Femur (tissue), 1 donor: Measurements from ENCODE around the gene LRRC25.

Experiments
- DNase-seq: peaks from one replicate; pipeline ENCODE4 v3.0.0-alpha.2; 2017

Gene LRRC25

GRCh38 chr19:18435842-18436670 is 38.6 kb upstream of the LRRC25 start:
- DNase-seq, result peak; percentile 44

GRCh38 chr19:18435178-18435841 is 37.9 kb upstream of the LRRC25 start:
- peak; percentile 43 for DNase-seq

DNA sequence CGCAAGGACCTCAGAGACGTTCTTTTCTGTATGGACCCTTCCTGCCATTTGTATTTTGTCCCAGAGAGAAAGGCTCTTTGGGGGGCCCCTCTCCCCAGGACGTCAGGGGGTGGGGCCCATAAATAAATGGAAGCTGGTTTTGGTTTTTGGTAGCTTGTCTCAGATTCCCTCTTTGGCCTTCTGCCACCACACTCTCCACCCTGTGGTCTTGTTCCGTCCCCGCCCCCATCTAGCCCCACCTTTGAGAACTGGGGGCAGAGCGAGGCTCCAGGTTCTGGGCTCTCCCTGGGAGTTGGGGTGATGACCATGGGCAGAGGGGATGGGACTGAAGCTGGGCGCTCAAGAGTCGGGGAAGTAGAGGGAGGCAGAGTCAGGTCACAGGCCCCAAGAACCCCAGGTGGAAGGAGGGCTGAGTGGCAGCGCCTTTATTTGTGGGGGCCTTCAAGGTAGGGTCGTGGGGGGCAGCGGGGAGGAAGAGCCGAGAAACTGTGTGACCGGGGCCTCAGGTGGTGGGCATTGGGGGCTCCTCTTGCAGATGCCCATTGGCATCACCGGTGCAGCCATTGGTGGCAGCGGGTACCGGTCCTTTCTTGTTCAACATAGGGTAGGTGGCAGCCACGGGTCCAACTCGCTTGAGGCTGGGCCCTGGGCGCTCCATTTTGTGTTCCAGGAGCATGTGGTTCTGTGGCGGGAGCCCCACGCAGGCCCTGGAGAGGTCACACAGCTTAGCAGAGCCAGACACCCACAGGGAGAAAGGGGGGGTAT is 37.2 kb upstream of the LRRC25 start:
- peak; percentile 39 for DNase-seq

GRCh38 chr19:18433735-18434398 is 36.4 kb upstream of the LRRC25 start:
- peak; percentile 57 for DNase-seq

DNA sequence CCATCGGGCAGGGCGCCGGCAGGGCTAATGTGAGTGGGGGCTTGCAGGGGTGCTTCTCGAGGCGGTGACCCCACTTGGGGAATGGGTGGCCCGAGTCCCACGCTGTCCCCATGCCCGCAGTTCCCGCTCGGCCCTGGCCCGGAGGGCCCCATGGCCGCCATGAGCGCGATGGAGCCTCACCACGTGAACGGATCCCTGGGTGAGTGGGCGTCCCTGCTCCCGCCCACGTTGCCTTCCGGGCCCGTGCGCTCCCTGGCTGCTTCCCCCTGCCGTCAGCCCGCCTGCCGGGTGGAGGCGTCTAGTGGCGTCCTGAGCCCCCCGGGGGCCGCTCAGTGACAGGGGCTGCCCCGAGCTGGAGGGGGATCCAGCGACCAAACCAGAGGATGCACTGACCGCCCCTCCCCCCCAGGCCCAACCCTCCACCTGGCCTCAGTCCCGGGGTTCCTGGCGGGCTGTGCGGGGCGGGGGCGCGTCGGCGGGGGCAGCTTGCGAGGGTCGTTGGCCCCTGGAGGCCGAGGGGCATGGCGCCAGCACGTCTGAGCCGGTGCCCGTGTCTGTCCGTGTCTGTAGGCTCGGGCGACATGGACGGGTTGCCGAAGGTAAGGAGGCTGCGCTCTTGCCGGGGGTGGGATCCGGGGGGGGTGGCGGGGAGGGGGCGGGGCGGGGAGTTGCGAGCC is 35.7 kb upstream of the LRRC25 start:
- DNase-seq, result peak; percentile 73

DNA sequence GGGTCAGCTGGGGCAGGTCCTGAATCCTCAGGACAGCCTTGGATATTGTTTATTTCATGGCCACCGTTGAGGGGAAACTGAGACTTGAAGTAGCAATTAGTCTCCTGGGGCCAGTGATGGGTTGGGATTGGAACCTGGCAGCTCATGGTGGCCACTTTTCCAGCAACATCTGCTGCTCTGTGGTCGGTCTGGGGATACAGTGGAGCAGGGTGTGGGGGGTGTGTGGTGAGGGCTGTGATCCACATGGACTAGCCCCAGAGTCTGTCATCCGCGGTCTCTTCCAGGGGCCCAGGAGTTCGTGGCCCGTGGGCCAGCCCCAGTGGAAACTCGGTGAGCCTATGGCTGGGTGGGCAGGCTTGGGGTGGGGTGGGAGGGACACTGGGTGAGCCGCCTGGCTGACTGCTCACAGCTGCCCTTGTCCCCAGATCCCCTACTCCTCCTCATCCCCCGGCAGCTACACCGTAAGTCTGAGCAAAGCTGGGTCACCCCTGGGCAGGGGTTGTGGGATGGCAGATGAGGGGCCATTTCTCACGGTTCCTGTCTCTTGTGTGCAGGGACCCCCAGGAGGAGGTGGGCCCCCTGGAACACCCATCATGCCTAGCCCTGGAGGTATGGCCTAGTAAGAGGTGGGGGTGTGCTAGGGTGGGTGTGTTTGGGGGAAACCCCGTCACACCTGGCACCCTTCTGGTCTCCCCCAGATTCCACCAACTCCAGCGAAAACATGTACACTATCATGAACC is 35.0 kb upstream of the LRRC25 start:
- DNase-seq, result peak; percentile 59

- peak; percentile 45 for DNase-seq
Observed at GRCh38 chr19:18431351-18432197, 34.2 kb upstream of the LRRC25 start.

- DNase-seq, result peak; percentile 48
Observed at GRCh38 chr19:18430417-18431144, 33.2 kb upstream of the LRRC25 start.

GRCh38 chr19:18429717-18430416 is 32.4 kb upstream of the LRRC25 start:
- DNase-seq, result peak; percentile 50

DNA sequence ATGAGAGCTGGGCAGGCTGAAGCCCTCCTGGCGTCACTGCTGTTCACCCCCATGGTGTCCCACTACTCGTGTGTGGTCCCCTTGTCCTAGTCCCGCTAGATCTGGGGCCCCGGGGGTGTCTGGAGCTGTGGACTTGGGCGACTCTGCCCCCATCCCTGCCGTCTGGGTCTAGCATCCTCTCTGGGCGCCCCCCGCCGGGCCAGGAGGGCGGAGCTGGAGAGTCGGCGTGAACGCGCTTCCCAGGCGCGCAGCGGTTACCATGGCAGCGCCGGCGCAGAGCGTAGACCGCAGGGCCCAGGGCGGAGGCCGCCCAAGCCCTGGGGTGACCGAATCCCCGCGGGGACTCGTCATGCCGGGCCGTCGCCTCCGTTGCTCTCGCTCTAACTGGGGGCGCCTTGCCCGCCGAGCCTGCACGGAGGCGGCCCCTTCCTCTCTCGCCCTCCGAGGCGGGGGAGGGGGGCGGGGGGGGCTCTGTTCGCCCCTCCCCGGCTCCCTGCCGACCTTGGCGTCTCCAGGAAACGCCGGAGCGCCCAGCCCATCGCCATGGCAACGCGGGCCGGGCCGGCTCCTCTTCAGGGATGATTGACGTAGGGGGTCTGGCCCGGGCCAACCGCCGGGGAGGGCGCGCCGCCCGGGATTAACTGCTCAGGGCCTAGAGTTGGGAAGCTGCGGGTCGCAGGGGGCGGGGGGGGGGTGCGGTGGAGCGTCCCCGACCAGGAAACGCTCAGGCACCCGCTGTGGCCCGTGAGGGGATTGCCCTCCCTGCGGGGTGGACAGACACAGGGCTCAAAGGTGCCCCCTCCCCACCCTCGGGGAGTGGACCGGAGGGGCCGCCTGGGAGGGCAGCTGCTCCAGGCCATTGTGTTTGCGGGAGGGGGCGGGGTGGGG is 31.6 kb upstream of the LRRC25 start:
- DNase-seq, result peak; percentile 89

DNA sequence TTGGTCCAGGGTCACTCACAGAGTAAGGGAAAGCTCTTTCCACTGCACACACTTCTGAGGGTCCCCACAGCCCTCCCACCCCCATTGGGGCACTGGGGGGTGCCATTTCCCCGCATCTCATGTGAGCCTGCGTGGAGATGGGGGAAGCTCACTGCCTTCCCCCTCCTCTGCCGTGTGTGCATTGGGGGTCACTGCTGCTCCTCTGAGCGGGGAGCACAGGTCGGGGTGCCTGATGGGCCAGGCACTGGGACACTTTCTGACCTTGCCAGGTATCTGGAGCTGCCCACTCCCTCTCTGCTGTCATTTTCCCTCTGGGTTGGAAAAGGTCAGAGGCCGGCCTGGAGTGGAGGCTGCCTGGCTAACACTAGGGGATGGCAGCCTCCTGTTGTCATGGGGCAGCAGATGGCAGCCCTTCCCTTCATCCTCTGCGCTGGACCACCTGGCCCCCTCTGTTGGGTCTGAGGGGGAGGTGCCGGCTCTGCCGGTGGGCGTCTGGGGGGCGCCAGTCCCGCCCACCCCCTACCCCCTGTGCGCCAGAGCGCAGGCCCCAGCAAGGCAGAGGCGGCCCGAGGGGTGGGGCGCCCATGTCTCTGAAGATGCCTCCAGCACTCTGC is 30.9 kb upstream of the LRRC25 start:
- DNase-seq, result no peak

GRCh38 chr19:18427743-18428113 is 30.3 kb upstream of the LRRC25 start:
- no peak for DNase-seq

GRCh38 chr19:18427080-18427742 is 29.8 kb upstream of the LRRC25 start:
- DNase-seq, result no peak

- DNase-seq, result no peak
Observed at GRCh38 chr19:18426416-18426767, 29.0 kb upstream of the LRRC25 start.

GRCh38 chr19:18425515-18426415 is 28.3 kb upstream of the LRRC25 start:
- DNase-seq, result peak; percentile 84

GRCh38 chr19:18424890-18425514 is 27.6 kb upstream of the LRRC25 start:
- DNase-seq, result no peak
